ENCODE results near the gene THOC6.

- no peak for TF ChIP-seq CTCF (IDR thresholded peaks at IDR 0.05)
- TF ChIP-seq EZH2 (IDR thresholded peaks at IDR 0.05; ENCODE audit: borderline replicate concordance, insufficient read depth, low read depth, low read length, poor library complexity, severe bottlenecking): no peak
Measured at GRCh38 chr16:3038896-3039295, 15.1 kb downstream of the THOC6 start.

Measured in B cell (primary cell).